ENCODE data around the gene PLXNA2.

DNA sequence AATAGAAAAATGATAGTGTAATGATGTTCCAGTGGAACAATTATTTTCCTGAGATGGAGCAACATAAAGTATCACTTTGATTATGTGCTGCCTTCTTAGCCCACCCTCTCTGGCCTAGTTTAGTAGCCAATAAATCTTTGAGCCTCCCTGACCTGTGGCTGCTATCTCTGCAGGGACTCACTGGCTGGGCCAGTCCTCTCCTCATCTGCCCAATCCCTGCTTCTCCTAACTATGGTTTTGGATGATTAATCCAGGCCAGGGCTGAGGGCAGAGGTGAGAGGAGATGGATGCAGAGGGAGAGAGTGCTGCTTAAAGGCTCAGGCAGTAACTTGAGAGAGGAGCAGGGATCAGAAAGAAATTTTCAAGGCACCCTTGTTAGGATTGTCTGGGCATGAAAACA is 244.2 kb downstream of the PLXNA2 start:
- TF ChIP-seq ZNF8 (CRISPR knock-in tag; IDR thresholded peaks at IDR 0.05): no peak
- TF ChIP-seq RARB (CRISPR knock-in tag; IDR thresholded peaks at IDR 0.05): no peak
- TF ChIP-seq POU6F1 (CRISPR knock-in tag; IDR thresholded peaks at IDR 0.05; ENCODE audit: borderline replicate concordance, low read depth): no peak
- no peak for TF ChIP-seq ZFP3 (CRISPR knock-in tag; IDR thresholded peaks at IDR 0.05)
- TF ChIP-seq, protein P1, sequence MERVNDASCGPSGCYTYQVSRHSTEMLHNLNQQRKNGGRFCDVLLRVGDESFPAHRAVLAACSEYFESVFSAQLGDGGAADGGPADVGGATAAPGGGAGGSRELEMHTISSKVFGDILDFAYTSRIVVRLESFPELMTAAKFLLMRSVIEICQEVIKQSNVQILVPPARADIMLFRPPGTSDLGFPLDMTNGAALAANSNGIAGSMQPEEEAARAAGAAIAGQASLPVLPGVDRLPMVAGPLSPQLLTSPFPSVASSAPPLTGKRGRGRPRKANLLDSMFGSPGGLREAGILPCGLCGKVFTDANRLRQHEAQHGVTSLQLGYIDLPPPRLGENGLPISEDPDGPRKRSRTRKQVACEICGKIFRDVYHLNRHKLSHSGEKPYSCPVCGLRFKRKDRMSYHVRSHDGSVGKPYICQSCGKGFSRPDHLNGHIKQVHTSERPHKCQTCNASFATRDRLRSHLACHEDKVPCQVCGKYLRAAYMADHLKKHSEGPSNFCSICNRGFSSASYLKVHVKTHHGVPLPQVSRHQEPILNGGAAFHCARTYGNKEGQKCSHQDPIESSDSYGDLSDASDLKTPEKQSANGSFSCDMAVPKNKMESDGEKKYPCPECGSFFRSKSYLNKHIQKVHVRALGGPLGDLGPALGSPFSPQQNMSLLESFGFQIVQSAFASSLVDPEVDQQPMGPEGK (CRISPR knock-in tag; IDR thresholded peaks at IDR 0.05; ENCODE audit: borderline replicate concordance): no peak
- TF ChIP-seq TOX (CRISPR knock-in tag; IDR thresholded peaks at IDR 0.05; ENCODE audit: borderline replicate concordance): no peak
- no peak for TF ChIP-seq OSR1 (CRISPR knock-in tag; IDR thresholded peaks at IDR 0.05)
